Testis (tissue), 2 donors: Measurements from ENCODE around the gene MED27.

ENCODE experiments used
- CTCF ChIP-seq, 3 experiments: fragments of 450-650 bp in 2 of 3; fragments of 200-600 bp in 1 of 3; sonication (generic) in 1 of 3; IDR thresholded peaks; one replicate each; pipeline ENCODE4 v1.5.1; 2016 to 2019; ENCODE audit warnings: antibody characterized with exemption in 3 of 3, mild to moderate bottlenecking in 2 of 3, moderate library complexity in 1 of 3
- POLR2A ChIP-seq: fragments of 450-650 bp; IDR thresholded peaks from one replicate; pipeline ENCODE4 v1.6.1; 2017; ENCODE audit warnings: antibody characterized with exemption, mild to moderate bottlenecking, moderate library complexity

DNA sequence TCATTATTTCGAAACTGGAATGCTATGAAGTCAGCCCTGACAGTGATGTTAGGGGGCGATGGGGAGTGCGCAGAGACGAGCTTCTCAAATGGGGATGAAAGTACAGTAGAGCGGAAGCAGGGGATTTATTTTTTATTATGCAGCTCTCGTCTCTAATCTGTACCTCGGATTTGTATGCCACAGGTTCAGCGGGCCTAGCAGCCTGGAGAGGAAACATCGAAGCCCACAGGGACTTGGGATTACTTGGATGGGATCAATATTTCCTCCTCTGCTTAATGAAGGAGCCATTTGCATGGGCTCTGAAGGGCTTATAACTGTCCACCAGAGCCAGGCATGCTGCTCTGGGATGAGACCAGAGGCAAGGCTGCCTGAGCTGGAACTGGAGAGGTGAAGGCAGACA lies 206.3 kb downstream of the MED27 start:
- no peak for TF ChIP-seq CTCF (IDR thresholded peaks at IDR 0.05)
- TF ChIP-seq POLR2A = no peak
